OCI-LY7 (cell line): Measurements from ENCODE around the gene SLC35F1. TPM values are rescaled to one million over a fixed set of nuclear protein-coding genes. Genes with fewer than 3 reads are reported as not detected.

Experiments
- BruUV-seq: library from RNA; stranded (reverse); fragments of 400-500 nt; replicated peaks from 2 replicates; lab custom pipeline; 2021; lab: Mats Ljungman, UMichigan
- CTCF ChIA-PET: fragments of 300-600 bp; sonication (Branson Sonifier 250); formaldehyde crosslinking; loops from one replicate; lab custom pipeline; 2022; ENCODE audit warnings: antibody characterized with exemption; ENCODE audit not compliant: unreplicated experiment; lab: Charles Lee
- POLR2A ChIA-PET: fragments of 300-600 bp; sonication (Branson Sonifier 250); formaldehyde crosslinking; loops from one replicate; lab custom pipeline; 2022; ENCODE audit warnings: antibody characterized with exemption; lab: Charles Lee
- DNase-seq: peaks from one replicate; pipeline ENCODE4 v3.0.0-alpha.2; 2015; ENCODE audit warnings: low spot score
- H2AFZ ChIP-seq: fragments of 200-600 bp; sonication (generic), shearing (Covaris generic); 2 replicates; pipeline ENCODE4 v1.6.1; 2014; ENCODE audit warnings: mild to moderate bottlenecking, antibody characterized with exemption, low read length, moderate library complexity
- H3K27ac ChIP-seq: fragments of 200-600 bp; sonication (generic); 2 replicates; pipeline ENCODE4 v1.5.1; 2014; ENCODE audit warnings: mixed run types, low read depth, mild to moderate bottlenecking, moderate library complexity, low read length, inconsistent platforms; ENCODE audit not compliant: poor library complexity, severe bottlenecking
- H3K36me3 ChIP-seq: fragments of 200-600 bp; sonication (generic); 2 replicates; pipeline ENCODE4 v1.6.1; 2014; ENCODE audit warnings: mild to moderate bottlenecking, antibody characterized with exemption, low read length, moderate library complexity, mixed read lengths; ENCODE audit not compliant: insufficient read depth
- H3K4me1 ChIP-seq: fragments of 200-600 bp; sonication (generic); 2 replicates; pipeline ENCODE4 v1.5.1; 2014; ENCODE audit warnings: mild to moderate bottlenecking, low read length; ENCODE audit not compliant: insufficient read depth, poor library complexity, severe bottlenecking
- H3K4me2 ChIP-seq: fragments of 200-600 bp; sonication (generic); 2 replicates; pipeline ENCODE4 v1.6.1; 2014; ENCODE audit warnings: mild to moderate bottlenecking, low read length
- H3K4me3 ChIP-seq: fragments of 200-600 bp; sonication (generic); 2 replicates; pipeline ENCODE4 v1.5.1; 2014; ENCODE audit warnings: mild to moderate bottlenecking, low read depth, low read length; ENCODE audit not compliant: poor library complexity, severe bottlenecking
- H3K79me2 ChIP-seq: fragments of 200-600 bp; sonication (generic); 2 replicates; pipeline ENCODE4 v1.6.1; 2016; ENCODE audit warnings: low read depth, mild to moderate bottlenecking, low read length, moderate library complexity, mixed read lengths; ENCODE audit not compliant: insufficient read depth
- H3K9me2 ChIP-seq: fragments of 200-600 bp; sonication (generic); 2 replicates; pipeline ENCODE4 v1.6.1; 2016; ENCODE audit warnings: mild to moderate bottlenecking, low read length, mixed read lengths; ENCODE audit not compliant: insufficient read depth
- H3K9me3 ChIP-seq: fragments of 200-600 bp; sonication (generic); 2 replicates; pipeline ENCODE4 v1.6.1; 2014; ENCODE audit warnings: mild to moderate bottlenecking, mixed run types, low read length, mixed read lengths
- H4K20me1 ChIP-seq: fragments of 200-600 bp; sonication (generic); 2 replicates; pipeline ENCODE4 v1.6.1; 2014; ENCODE audit warnings: mild to moderate bottlenecking, antibody characterized with exemption, low read length, moderate library complexity, mixed read lengths; ENCODE audit not compliant: insufficient read depth
- CTCF ChIP-seq: fragments of 200-600 bp; sonication (generic); conservative IDR thresholded peaks from 2 replicates; pipeline ENCODE4 v1.5.1; 2014; ENCODE audit warnings: mild to moderate bottlenecking, antibody characterized with exemption, low read length, moderate library complexity, mixed read lengths
- EZH2phosphoT487 ChIP-seq: fragments of 200-600 bp; sonication (generic); IDR thresholded peaks from 2 replicates; pipeline ENCODE4 v1.6.1; 2018; ENCODE audit warnings: low read depth, borderline replicate concordance, mild to moderate bottlenecking, mixed run types, antibody characterized with exemption, low read length, moderate library complexity, mixed read lengths
- intact Hi-C: fragments of 100-400 bp; cut with micrococcal nuclease; formaldehyde crosslinking; loops from one replicate; pipeline ENCODE4 v1.10.0; 2022; ENCODE audit not compliant: unreplicated experiment
- total RNA-seq, 2 experiments: library from RNA; depleted of rRNA in 1 of 2; stranded (reverse); fragments of >200 nt in 1 of 2; shearing (Covaris generic) in 1 of 2; gene quantifications; 2 replicates each; pipeline ENCODE4 v1.2.3, GENCODE V29; 2014 to 2022

SLC35F1 gene
- total RNA-seq, 2 experiments from 2014 or later: 0.03 TPM; not detected in 1

- Histone ChIP-seq H3K36me3 (no peaks in the 10 kb centered on the region), H3K4me2 (no peak overlapping the region), H3K79me2 (no peaks in the 10 kb centered on the region), H2AFZ (no peak overlapping the region), H3K9me2 (no peaks in the 10 kb centered on the region), H3K4me3 (no peak overlapping the region), H4K20me1 (no peaks in the 10 kb centered on the region), H3K27ac (no peak overlapping the region), H3K4me1 (no peaks in the 10 kb centered on the region), H3K9me3 (no peaks in the 10 kb centered on the region)
- intact Hi-C loops: no loop called here
- DNase-seq: no peak
- BruUV-seq: no TSS peak
- ChIA-PET CTCF (interaction anchor here (0.6 kb wide), 3 partner anchors 471 to 584 kb away, joined by 3 read pairs; no protein-coding TSS in a partner anchor), POLR2A (interaction anchor here (0.5 to 0.8 kb wide), 2 partner anchors 45 to 202 kb away, joined by 3 read pairs; no protein-coding TSS in a partner anchor)
- no peak for TF ChIP-seq CTCF
- no peak for TF ChIP-seq EZH2phosphoT487
These were observed 402.5 kb downstream of the SLC35F1 start for GRCh38 chr6:118309337-118310093.

GRCh38 chr6:118313208-118313607 lies 406.1 kb downstream of the SLC35F1 start:
- Histone ChIP-seq H3K4me3 (no peak overlapping the region), H3K9me2 (no peaks in the 10 kb centered on the region), H3K9me3 (no peaks in the 10 kb centered on the region), H3K4me2 (no peak overlapping the region), H3K4me1 (no peaks in the 10 kb centered on the region), H3K36me3 (no peaks in the 10 kb centered on the region), H3K79me2 (no peaks in the 10 kb centered on the region), H3K27ac (no peak overlapping the region), H4K20me1 (no peaks in the 10 kb centered on the region), H2AFZ (no peak overlapping the region)
- ChIA-PET POLR2A (no interaction called here), CTCF (no interaction called here)
- BruUV-seq: no TSS peak
- intact Hi-C loops: no loop called here
- DNase-seq: no peak
- TF ChIP-seq EZH2phosphoT487: no peak
- TF ChIP-seq CTCF: no peak

GRCh38 chr6:118313762-118314161 lies 406.7 kb downstream of the SLC35F1 start:
- Histone ChIP-seq H3K36me3 (no peaks in the 10 kb centered on the region), H3K9me2 (no peaks in the 10 kb centered on the region), H2AFZ (no peak overlapping the region), H3K27ac (no peak overlapping the region), H3K9me3 (no peaks in the 10 kb centered on the region), H3K4me1 (no peaks in the 10 kb centered on the region), H3K79me2 (no peaks in the 10 kb centered on the region), H3K4me3 (no peak overlapping the region), H4K20me1 (no peaks in the 10 kb centered on the region), H3K4me2 (no peak overlapping the region)
- TF ChIP-seq EZH2phosphoT487: no peak
- no peak for TF ChIP-seq CTCF
- POLR2A ChIA-PET: no interaction called here
- no TSS peak for BruUV-seq
- no peak for DNase-seq
- CTCF ChIA-PET: no interaction called here
- intact Hi-C loops: no loop called here
